Right lobe of liver (tissue), 4 donors: ENCODE results near the gene CDK14.

Experiments
- CTCF ChIP-seq, 4 donors: fragments of 200-600 bp in 3 of 4; fragments of 450-650 bp in 1 of 4; IDR thresholded peaks; one replicate each; pipeline versions ENCODE4 v1.5.1 to v1.8.0; 2016 to 2022; ENCODE audit warnings: antibody characterized with exemption in 4 of 4, mild to moderate bottlenecking in 2 of 4
- POLR2A ChIP-seq: fragments of 450-650 bp; IDR thresholded peaks from one replicate; pipeline ENCODE4 v1.6.1; 2017; ENCODE audit warnings: antibody characterized with exemption, mild to moderate bottlenecking
- donor health status: DM: no; HTN: no; CAD: no.
- donor health status: DM: no; HTN: no; CAD: no.
- donor health status: DM: no; HTN: yes; CAD: no.

GRCh38 chr7:90660100-90660499 is 64.0 kb downstream of the CDK14 start:
- TF ChIP-seq POLR2A (no peak), CTCF (IDR thresholded peaks at IDR 0.05) (no peak)
